Fibroblast of pulmonary artery (primary cell): Measurements from ENCODE around the gene GNAZ.

Experiments used
- DNase-seq: peaks from one replicate; pipeline ENCODE4 v3.0.0-alpha.2; 2010; ENCODE audit warnings: low read depth
- H3K4me3 ChIP-seq: replicated peaks from 2 replicates; pipeline ENCODE4 v1.5.1; 2011; ENCODE audit warnings: low read depth, mild to moderate bottlenecking, control low read depth, low read length, moderate library complexity
- TF ChIP-seq, protein P1 (sequence below): IDR thresholded peaks from 2 replicates; pipeline ENCODE4 v1.5.1; 2011; ENCODE audit warnings: mild to moderate bottlenecking, control low read depth, low read length, inconsistent platforms; ENCODE audit errors: missing control alignments

The GNAZ gene

GRCh38 chr22:23150762-23151161, 80.4 kb downstream of the GNAZ start:
- no peak for DNase-seq
- TF ChIP-seq, protein P1, sequence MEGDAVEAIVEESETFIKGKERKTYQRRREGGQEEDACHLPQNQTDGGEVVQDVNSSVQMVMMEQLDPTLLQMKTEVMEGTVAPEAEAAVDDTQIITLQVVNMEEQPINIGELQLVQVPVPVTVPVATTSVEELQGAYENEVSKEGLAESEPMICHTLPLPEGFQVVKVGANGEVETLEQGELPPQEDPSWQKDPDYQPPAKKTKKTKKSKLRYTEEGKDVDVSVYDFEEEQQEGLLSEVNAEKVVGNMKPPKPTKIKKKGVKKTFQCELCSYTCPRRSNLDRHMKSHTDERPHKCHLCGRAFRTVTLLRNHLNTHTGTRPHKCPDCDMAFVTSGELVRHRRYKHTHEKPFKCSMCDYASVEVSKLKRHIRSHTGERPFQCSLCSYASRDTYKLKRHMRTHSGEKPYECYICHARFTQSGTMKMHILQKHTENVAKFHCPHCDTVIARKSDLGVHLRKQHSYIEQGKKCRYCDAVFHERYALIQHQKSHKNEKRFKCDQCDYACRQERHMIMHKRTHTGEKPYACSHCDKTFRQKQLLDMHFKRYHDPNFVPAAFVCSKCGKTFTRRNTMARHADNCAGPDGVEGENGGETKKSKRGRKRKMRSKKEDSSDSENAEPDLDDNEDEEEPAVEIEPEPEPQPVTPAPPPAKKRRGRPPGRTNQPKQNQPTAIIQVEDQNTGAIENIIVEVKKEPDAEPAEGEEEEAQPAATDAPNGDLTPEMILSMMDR: no peak
- no peak overlapping the region for H3K4me3 ChIP-seq

DNA sequence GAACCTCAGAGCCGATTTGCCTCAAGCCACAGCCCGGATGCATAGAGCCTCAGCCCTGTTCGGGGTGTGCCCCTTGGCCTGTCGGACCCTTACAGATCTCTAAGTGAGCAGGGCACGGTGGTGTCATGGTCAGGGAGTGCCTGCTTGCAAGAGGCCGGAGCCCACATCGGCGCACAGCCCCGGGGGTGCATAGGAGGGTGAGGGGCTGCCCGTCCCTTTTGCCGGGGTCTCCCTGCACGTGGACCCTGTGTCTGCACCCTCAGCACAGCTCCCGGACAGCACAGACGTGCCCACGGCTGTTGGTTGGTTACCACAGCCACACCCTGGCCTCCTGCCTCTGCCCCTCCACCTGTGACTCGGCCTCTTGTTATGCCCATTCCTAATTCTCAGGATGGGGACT, 81.5 kb downstream of the GNAZ start:
- TF ChIP-seq, protein P1: no peak

GRCh38 chr22:23152238-23153114, 82.2 kb downstream of the GNAZ start:
- no peak overlapping the region for H3K4me3 ChIP-seq
- no peak for DNase-seq
- TF ChIP-seq, protein P1: no peak

More for the DNA sequence above, 81.5 kb downstream of the GNAZ start:
- no peak for DNase-seq
- no peak overlapping the region for H3K4me3 ChIP-seq

DNA sequence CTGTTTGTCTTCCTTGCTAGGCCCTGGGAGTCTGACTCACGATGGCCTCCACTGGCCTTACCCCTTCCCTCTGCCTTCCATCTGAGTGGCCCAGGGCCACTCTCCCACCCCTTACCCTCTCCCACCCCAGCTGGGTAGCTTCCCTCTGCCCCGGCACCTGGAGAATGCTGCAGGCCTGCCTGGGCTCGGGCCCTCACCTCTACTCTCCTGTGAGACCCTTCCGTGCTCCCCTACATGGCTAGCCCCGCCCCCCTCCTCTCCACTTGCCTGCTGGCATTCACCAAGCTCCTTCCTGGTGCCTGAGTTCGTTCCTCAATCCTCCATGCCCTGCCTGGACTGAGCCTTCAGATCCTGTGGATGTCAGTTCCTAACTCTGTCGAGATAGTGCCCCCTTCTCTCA, 83.7 kb downstream of the GNAZ start:
- no peak overlapping the region for H3K4me3 ChIP-seq
- DNase-seq: no peak
- TF ChIP-seq, protein P1: no peak

DNA sequence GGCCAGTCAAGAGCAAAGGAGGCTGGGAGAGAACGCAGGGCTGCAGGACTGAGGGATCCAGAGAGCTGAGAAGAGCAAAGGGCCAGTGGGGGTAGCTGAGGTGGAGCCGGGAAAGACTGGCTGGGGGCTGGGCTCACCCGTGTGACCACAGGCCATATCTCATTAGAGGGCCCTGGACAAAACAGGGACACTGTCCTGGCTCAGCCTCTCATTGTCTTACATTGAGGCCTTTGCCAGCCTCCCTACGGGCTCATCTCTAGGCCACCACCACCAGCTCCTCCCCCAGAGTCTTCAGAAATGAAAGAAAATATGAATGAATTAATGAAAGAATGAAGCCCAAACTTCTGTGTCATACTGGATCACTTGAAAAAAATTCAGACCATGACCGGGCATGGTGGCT, 84.1 kb downstream of the GNAZ start:
- TF ChIP-seq, protein P1: no peak
- H3K4me3 ChIP-seq: no peak overlapping the region
- DNase-seq: no peak

DNA sequence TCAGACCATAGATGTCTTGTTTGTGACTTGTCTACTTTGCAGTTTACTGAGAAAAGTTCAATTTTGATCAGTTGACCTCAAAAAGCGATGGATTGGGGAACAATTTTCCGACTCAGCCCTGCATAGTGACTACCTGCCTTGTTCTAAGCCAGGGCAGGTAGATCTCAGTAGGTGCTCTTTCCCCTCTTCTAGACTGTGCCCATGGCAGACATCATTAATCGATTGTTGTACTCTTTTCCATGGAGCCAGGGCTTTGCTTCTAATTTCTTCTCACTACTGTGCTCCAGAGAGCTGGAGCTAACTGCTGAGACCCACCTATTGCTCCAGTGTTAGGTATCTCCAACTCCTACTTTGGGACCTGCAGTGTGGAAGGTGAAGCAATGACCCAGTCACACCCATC, 84.8 kb downstream of the GNAZ start:
- no peak for DNase-seq
- H3K4me3 ChIP-seq: no peak overlapping the region
- TF ChIP-seq, protein P1: no peak

DNA sequence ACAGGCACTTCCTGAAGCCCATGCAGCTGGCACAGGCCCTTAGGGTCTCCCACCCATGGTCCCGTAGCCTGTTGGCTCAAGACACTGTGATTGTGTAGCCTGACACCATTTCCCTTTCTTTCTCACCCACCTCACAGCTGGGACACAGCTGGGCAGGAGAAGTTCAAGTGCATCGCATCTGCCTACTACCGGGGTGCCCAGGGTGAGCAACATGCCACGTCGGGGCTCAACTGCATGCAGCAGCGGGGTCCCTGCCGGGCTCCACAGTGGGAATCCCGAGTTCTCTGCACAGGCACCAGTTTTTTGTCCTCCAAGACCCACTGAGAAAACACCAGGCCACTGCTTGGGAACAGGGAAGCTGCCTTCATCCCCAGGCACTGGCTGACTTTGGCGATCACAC, 85.5 kb downstream of the GNAZ start:
- TF ChIP-seq, protein P1: no peak
- no peak overlapping the region for H3K4me3 ChIP-seq
- no peak for DNase-seq
